Stimulated activated CD4-positive, alpha-beta T cell treated with anti-CD3 and anti-CD28 coated beads, Interleukin-4, amount 100 ng/mL, for 24 hours (primary cell): ENCODE data around the gene TRANK1.
"Not testable (repeated sequence)": the region's sequence is repeated elsewhere in the genome, so short reads cannot be mapped to it uniquely, and the experiment has no call there.

Experiments
- DNase-seq: peaks from one replicate; pipeline ENCODE4 v3.0.0-alpha.2; 2020

Gene TRANK1

DNA sequence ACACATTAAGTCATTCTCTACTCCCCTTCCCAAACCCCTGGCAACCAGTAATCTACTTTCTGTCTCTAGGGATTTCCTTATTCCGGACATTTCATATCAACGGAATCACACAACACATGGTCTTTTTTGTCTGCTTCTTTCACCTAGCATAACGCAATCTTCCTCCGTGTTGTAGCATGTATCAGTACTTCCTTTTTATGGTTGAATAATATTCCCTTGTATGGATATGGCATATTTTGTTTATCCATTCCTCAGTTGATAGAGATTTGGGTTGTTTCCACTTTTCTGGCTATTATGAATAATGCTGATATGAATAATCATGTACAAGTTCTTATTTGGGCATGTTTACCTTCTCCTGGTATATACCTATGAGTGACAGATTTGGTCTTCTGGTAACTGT, 63.1 kb downstream of the TRANK1 start:
- no peak for DNase-seq

- not testable (repeated sequence) for DNase-seq
Observed at GRCh38 chr3:36879842-36880241, 65.0 kb downstream of the TRANK1 start.

DNA sequence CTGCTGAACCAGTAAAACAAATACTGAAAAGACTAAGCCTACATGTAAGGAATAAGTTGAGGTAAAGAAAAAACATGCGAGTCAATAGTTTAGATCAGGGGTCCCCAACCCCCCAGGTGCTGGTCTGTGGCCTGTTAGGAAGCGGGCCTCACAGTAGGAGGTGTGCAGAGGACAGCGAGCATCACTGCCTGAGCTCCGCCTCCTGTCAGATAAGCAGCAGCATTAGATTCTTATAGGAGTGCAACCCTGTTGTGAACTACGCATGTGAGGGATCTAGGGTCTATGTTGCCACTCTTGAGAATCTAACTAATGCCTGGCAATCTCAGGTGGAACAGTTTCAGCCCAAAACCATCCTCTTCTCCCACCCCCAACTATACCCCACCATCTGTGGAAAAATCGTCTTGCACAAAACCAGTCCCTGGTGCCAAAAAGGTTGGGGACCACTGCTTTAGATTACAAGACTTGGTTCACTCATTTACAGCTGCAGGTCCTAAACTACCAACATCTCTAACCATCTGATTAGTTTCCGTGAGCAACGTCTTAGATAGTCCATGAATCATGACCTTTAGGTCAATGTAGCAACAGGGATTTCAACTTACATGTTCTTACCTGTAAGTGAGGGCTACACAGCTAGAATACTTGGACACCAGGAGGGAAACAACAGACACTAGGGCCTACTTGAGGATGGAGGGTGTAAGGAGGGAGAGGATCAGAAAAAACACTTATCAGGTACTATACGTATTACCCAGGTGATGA, 66.7 kb downstream of the TRANK1 start:
- no peak for DNase-seq

GRCh38 chr3:36876181-36876936, 68.5 kb downstream of the TRANK1 start:
- peak; percentile 26 for DNase-seq

- DNase-seq: no peak
Observed at GRCh38 chr3:36875397-36875796, 69.5 kb downstream of the TRANK1 start.

- no peak for DNase-seq
Observed at GRCh38 chr3:36874424-36874823, 70.4 kb downstream of the TRANK1 start.

- DNase-seq: no peak
Observed at GRCh38 chr3:36871379-36872126, 73.3 kb downstream of the TRANK1 start.

DNA sequence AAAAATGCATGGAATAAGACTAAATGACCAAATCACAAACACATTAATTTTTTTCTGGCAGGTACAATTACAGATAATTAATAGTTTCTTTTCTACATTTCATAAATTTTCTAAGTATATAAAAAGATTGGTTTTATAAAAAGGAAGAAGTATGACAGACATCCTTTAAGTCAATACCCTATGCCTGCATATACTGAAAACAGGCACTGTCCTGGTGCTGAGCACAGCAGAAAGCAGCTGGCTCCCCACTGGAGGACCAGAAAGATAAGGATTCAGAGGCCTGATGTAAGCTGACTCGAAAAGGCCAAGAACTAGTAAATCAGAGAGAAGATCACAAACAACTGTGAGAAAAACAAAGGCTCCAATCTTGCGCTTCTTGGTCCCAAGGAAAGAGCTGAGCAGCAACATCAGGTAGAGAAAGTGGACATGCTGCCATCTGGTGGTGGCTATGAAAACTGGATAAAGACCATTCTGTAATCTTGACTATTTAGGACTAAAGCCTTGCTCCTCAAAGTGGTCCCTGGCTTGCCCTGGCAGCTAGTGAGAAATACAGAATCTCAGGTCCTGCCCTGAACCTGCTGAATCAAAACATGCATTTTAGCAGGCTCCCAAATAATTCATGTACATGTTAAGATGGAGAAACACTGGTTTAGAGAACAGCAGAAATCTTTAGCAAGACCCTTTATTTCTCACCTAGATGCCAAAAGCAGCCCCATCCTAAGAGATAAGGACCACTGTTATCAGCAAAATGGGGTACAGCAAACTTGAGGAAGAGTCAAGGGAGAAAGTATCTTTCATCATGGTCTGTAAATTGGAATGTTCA, 76.0 kb downstream of the TRANK1 start:
- peak; percentile 60 for DNase-seq

DNA sequence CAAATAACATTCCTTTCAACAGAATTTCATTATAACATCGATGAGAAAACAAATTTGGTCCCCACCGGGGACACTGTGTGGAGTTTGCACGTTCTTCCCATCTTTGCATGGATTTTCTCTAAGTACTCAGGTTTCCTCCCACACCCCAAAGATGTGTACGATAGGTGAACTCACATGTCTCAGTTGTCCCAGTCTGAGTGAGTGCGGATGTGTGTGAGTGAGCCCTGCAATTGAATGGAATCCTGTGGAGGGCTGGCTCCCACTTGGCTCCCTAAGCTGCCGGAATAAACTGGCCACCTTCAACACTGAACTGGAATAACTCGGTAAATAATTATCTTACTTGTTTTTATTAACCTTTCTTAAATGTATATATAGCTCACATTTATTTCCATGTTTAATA, 77.0 kb downstream of the TRANK1 start:
- no peak for DNase-seq

- DNase-seq: no peak
Observed at GRCh38 chr3:36866368-36866767, 78.5 kb downstream of the TRANK1 start.

DNA sequence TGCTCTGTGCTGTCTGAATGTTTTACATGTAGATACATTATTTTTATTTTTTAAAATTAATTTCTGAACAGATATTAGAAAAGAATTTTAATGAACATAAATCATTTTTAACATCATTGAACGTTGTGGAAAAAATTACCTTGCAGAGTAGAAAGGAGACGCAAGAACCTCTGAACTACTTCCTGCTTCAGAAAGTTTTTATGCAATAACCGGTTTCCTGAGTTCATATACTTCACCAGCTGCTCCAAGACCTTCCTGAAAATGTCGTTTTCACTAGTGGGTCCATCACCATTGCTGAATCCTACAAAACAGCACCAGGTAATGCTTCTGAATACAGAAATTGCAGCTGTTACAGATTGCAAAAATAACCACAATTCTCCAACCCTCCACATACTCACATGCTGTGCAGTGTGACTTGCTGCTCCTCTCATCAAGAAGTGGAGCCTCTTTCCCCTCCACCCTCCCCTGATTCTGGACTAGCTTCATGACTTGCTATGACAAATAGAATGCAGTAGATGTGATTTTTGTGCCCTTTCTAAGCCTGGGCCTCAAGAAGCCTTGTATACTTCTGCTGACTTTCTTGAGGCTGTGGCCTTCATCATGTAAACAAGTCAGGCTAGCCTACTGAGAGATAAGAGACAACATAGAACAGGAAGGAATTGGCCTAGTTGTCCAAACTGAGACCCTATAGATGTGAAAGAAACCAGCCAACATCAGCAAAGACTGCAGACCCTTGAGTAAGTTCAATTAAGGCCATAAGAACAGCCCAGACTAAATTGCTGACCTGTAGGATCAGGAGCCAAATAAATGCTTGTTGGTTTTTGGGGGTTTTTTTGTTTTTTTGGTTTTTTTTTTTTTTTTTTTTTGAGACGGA, 80.4 kb downstream of the TRANK1 start:
- no peak for DNase-seq

GRCh38 chr3:36862076-36862755, 82.6 kb downstream of the TRANK1 start:
- no peak for DNase-seq

GRCh38 chr3:36859494-36859893, 85.4 kb downstream of the TRANK1 start:
- DNase-seq: no peak

GRCh38 chr3:36852071-36852470, 92.8 kb downstream of the TRANK1 start:
- DNase-seq: no peak

DNA sequence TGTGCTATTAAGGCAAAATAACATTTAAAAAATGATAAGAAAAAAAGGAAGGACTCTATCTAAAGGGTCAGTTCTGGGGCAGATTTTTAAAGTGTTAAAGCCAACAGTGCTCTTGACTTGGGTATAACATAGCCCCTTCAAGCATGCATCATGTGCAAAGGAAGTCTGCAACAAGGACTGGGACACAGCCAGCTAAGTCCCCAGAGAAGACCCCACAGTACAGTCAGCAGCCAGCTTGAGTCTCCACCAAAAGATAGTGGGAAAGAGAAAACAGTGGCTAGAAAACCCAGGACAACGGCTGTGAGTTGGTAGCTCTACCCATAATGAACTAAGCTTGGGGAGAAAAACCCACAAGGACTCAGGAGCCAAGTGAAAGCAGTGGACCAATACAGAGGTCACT, 94.1 kb downstream of the TRANK1 start:
- DNase-seq: no peak

DNA sequence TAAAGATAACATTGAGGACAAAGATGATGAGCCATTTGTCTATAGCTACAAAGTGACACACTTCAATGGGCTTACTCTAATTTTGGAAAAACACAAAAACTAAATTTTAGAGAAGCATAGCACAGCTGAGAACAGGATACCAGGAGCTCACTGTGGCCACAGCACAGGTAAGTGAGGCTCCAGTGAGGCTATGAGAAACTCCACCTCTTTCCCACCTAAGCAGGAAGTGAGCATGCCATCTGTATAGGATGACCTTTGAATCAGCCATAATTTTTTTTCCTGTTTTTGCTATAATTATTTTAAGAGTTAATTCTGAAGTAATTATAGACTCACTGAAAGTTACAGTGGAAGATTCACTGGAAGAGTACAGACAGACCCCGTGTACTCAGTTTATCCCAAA, 98.4 kb downstream of the TRANK1 start:
- no peak for DNase-seq

DNA sequence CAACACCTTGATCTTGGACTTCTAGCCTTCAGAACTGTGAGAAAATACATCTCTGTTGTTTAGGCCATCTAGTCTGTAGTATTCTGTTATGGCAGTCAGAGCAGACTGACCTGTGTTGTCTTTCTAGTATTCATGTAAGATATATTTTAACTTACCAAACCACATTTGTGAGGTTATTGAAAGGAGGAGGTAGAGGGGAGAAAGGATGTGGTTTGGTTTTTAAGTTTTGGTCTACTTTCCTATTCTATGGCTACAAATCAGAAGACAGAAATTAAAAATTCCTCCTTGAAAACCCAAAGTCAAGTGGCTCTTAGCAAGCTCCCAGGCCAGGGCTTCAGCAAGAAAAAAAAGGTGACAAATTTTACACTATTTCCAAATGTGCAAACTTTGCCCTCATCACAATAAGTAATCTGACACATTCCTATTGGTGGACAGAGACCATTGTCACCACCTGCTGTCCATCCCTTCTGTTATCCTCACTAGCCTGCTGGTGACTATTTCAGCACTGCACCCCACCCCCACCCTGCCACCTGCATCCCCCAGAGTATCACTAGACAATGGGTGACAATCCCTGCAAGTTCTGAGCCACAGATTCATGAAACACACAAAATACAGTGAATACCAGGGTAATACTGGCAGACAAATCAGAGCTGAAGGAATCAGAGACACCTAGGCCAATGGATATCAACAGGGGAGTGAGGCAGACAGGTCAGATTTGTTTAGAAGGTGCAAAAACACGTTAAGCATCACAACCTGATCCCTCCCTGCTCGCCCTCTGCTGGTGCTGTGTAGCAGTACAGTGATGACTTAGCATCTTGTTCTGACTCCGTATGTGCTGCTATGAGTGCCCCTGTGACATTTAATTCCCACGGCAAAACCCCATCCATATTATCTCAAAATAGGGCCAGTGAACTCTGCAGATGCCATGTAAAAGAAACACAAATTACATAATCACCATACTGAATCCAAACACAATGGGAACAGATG, 101.5 kb downstream of the TRANK1 start:
- peak; percentile 71 for DNase-seq

GRCh38 chr3:36842275-36842674, 102.6 kb downstream of the TRANK1 start:
- no peak for DNase-seq

DNA sequence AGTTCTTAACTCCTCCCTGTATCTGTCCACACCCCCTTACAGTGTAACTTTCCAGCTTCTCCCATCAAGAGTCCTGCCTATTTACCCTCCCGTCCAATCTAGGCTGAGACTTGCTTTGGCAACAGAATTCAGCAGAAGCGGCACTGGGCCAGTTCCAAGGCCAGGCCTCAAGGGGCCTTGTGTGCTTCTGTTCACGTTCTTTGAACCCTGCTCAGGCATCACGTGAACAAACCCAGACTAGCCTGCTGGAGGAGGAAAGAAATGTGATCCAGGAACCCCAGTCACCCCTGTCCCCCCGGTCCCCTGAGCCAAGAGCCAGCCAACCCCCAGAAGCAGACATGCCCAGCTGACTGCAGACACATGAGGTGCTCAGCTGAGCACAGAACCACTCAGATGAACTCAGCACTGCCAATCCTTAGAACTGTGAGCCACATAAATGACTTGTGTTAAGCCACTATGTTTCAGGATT, 104.4 kb downstream of the TRANK1 start:
- no peak for DNase-seq

DNA sequence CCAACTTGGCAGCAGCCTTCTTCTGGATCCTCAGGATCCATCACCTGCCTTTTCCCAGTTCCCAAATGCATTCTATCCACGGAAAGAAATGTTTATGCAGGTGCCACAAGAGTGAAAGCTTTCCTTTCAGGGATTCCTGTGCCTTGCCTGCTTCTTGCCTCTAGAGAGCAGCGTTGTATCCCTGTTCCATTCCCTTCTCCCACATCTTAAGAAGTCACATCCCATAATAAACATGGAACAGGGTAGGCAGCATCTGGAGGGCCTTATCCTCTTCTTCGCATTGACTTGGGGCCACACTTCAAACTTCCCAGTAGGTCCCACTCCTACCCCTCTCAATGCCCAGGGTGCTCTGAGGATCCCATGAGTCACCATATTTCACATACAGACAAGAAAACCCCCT, 107.8 kb downstream of the TRANK1 start:
- DNase-seq: no peak
